OCI-LY7 (cell line): ENCODE measurements around the gene HDAC7. TPM values are rescaled to one million over a fixed set of nuclear protein-coding genes. Genes with fewer than 3 reads are reported as not detected.

Experiments used
- BruUV-seq: library from RNA; stranded (reverse); fragments of 400-500 nt; replicated peaks from 2 replicates; lab custom pipeline; 2021; lab: Mats Ljungman, UMichigan
- CTCF ChIA-PET: fragments of 300-600 bp; sonication (Branson Sonifier 250); formaldehyde crosslinking; loops from one replicate; lab custom pipeline; 2022; ENCODE audit warnings: antibody characterized with exemption; ENCODE audit not compliant: unreplicated experiment; lab: Charles Lee
- POLR2A ChIA-PET: fragments of 300-600 bp; sonication (Branson Sonifier 250); formaldehyde crosslinking; loops from one replicate; lab custom pipeline; 2022; ENCODE audit warnings: antibody characterized with exemption; lab: Charles Lee
- DNase-seq: peaks from one replicate; pipeline ENCODE4 v3.0.0-alpha.2; 2015; ENCODE audit warnings: low spot score
- H2AFZ ChIP-seq: fragments of 200-600 bp; sonication (generic), shearing (Covaris generic); 2 replicates; pipeline ENCODE4 v1.6.1; 2014; ENCODE audit warnings: mild to moderate bottlenecking, antibody characterized with exemption, low read length, moderate library complexity
- H3K27ac ChIP-seq: fragments of 200-600 bp; sonication (generic); 2 replicates; pipeline ENCODE4 v1.5.1; 2014; ENCODE audit warnings: mixed run types, low read depth, mild to moderate bottlenecking, moderate library complexity, low read length, inconsistent platforms; ENCODE audit not compliant: poor library complexity, severe bottlenecking
- H3K36me3 ChIP-seq: fragments of 200-600 bp; sonication (generic); 2 replicates; pipeline ENCODE4 v1.6.1; 2014; ENCODE audit warnings: mild to moderate bottlenecking, antibody characterized with exemption, low read length, moderate library complexity, mixed read lengths; ENCODE audit not compliant: insufficient read depth
- H3K4me1 ChIP-seq: fragments of 200-600 bp; sonication (generic); 2 replicates; pipeline ENCODE4 v1.5.1; 2014; ENCODE audit warnings: mild to moderate bottlenecking, low read length; ENCODE audit not compliant: insufficient read depth, poor library complexity, severe bottlenecking
- H3K4me2 ChIP-seq: fragments of 200-600 bp; sonication (generic); 2 replicates; pipeline ENCODE4 v1.6.1; 2014; ENCODE audit warnings: mild to moderate bottlenecking, low read length
- H3K4me3 ChIP-seq: fragments of 200-600 bp; sonication (generic); 2 replicates; pipeline ENCODE4 v1.5.1; 2014; ENCODE audit warnings: mild to moderate bottlenecking, low read depth, low read length; ENCODE audit not compliant: poor library complexity, severe bottlenecking
- H3K79me2 ChIP-seq: fragments of 200-600 bp; sonication (generic); 2 replicates; pipeline ENCODE4 v1.6.1; 2016; ENCODE audit warnings: low read depth, mild to moderate bottlenecking, low read length, moderate library complexity, mixed read lengths; ENCODE audit not compliant: insufficient read depth
- H3K9me2 ChIP-seq: fragments of 200-600 bp; sonication (generic); 2 replicates; pipeline ENCODE4 v1.6.1; 2016; ENCODE audit warnings: mild to moderate bottlenecking, low read length, mixed read lengths; ENCODE audit not compliant: insufficient read depth
- H3K9me3 ChIP-seq: fragments of 200-600 bp; sonication (generic); 2 replicates; pipeline ENCODE4 v1.6.1; 2014; ENCODE audit warnings: mild to moderate bottlenecking, mixed run types, low read length, mixed read lengths
- H4K20me1 ChIP-seq: fragments of 200-600 bp; sonication (generic); 2 replicates; pipeline ENCODE4 v1.6.1; 2014; ENCODE audit warnings: mild to moderate bottlenecking, antibody characterized with exemption, low read length, moderate library complexity, mixed read lengths; ENCODE audit not compliant: insufficient read depth
- CTCF ChIP-seq: fragments of 200-600 bp; sonication (generic); conservative IDR thresholded peaks from 2 replicates; pipeline ENCODE4 v1.5.1; 2014; ENCODE audit warnings: mild to moderate bottlenecking, antibody characterized with exemption, low read length, moderate library complexity, mixed read lengths
- EZH2phosphoT487 ChIP-seq: fragments of 200-600 bp; sonication (generic); IDR thresholded peaks from 2 replicates; pipeline ENCODE4 v1.6.1; 2018; ENCODE audit warnings: low read depth, borderline replicate concordance, mild to moderate bottlenecking, mixed run types, antibody characterized with exemption, low read length, moderate library complexity, mixed read lengths
- intact Hi-C: fragments of 100-400 bp; cut with micrococcal nuclease; formaldehyde crosslinking; loops from one replicate; pipeline ENCODE4 v1.10.0; 2022; ENCODE audit not compliant: unreplicated experiment
- total RNA-seq, 2 experiments: library from RNA; depleted of rRNA in 1 of 2; stranded (reverse); fragments of >200 nt in 1 of 2; shearing (Covaris generic) in 1 of 2; gene quantifications; 2 replicates each; pipeline ENCODE4 v1.2.3, GENCODE V29; 2014 to 2022

HDAC7 gene
- total RNA-seq, 2 experiments from 2014 or later, result 45.9 to 131 TPM

DNA sequence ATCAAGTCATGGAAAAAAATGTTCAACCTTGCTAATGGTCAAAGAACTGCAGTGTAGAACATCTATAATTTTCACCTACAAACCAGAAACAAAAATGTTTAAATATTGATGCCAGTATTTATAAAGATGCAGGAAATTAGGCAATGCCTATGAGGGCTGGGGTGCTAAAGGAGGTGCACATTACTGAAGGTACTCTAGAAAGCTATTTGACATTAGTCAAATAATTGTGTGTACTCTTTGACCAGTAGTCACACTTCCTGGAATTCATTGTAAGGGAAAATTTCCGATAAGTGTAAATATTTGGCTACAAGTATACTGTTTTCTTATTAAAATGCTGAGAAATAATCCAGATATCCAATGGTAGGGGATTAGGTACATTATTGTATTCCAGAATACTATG lies 36.4 kb upstream of the HDAC7 start:
- no peaks in the 10 kb centered on the region for H3K9me2 ChIP-seq
- no peaks in the 10 kb centered on the region for H3K9me3 ChIP-seq
- TF ChIP-seq CTCF, result no peak
- H4K20me1 ChIP-seq, result no peaks in the 10 kb centered on the region
- no peaks in the 10 kb centered on the region for H3K4me1 ChIP-seq
- DNase-seq, result no peak
- H2AFZ ChIP-seq, result no peak overlapping the region
- H3K4me3 ChIP-seq, result no peak overlapping the region
- ChIA-PET CTCF (no interaction called here), POLR2A (interaction anchor here (0.6 to 1.4 kb wide), 4 partner anchors 19 to 1581 kb away, joined by 3 read pairs; no protein-coding TSS in a partner anchor)
- no peak overlapping the region for H3K27ac ChIP-seq
- no peak overlapping the region for H3K4me2 ChIP-seq
- BruUV-seq, result no TSS peak
- H3K36me3 ChIP-seq, result no peaks in the 10 kb centered on the region
- no peaks in the 10 kb centered on the region for H3K79me2 ChIP-seq
- intact Hi-C loops, result no loop called here

- H3K9me3 ChIP-seq, result no peaks in the 10 kb centered on the region
- no peak overlapping the region for H3K4me2 ChIP-seq
- no peaks in the 10 kb centered on the region for H4K20me1 ChIP-seq
- no peak for DNase-seq
- no peak overlapping the region for H2AFZ ChIP-seq
- no peaks in the 10 kb centered on the region for H3K9me2 ChIP-seq
- BruUV-seq, result no TSS peak
- H3K27ac ChIP-seq, result no peak overlapping the region
- CTCF ChIA-PET, result no interaction called here
- POLR2A ChIA-PET, result interaction anchor here (0.6 to 1.4 kb wide), 3 partner anchors 20 to 1580 kb away, joined by 3 read pairs; no protein-coding TSS in a partner anchor
- intact Hi-C loops, result no loop called here
- H3K4me1 ChIP-seq, result no peaks in the 10 kb centered on the region
- no peak overlapping the region for H3K4me3 ChIP-seq
- TF ChIP-seq EZH2phosphoT487, result no peak
- no peak for TF ChIP-seq CTCF
- no peaks in the 10 kb centered on the region for H3K79me2 ChIP-seq
- H3K36me3 ChIP-seq, result no peaks in the 10 kb centered on the region
These were observed 35.8 kb upstream of the HDAC7 start for GRCh38 chr12:47855502-47855901.

GRCh38 chr12:47854531-47854930 lies 34.8 kb upstream of the HDAC7 start:
- no peak for TF ChIP-seq EZH2phosphoT487
- no peak for TF ChIP-seq CTCF
- Histone ChIP-seq H3K36me3 (no peaks in the 10 kb centered on the region), H4K20me1 (no peaks in the 10 kb centered on the region), H3K9me3 (no peaks in the 10 kb centered on the region), H3K4me2 (no peak overlapping the region), H3K27ac (no peak overlapping the region), H3K4me1 (no peaks in the 10 kb centered on the region), H2AFZ (no peak overlapping the region), H3K4me3 (no peak overlapping the region), H3K79me2 (no peaks in the 10 kb centered on the region), H3K9me2 (no peaks in the 10 kb centered on the region)
- no peak for DNase-seq
- no TSS peak for BruUV-seq
- ChIA-PET CTCF (no interaction called here), POLR2A (interaction anchor here (0.5 to 0.7 kb wide), 2 partner anchors 61 to 235 kb away, joined by 3 to 4 read pairs; no protein-coding TSS in a partner anchor)
- intact Hi-C loops, result no loop called here
